NCI-H1105 treated with DMSO at 0.1 percent for 48 hours (cell line): Measurements from ENCODE around the gene ZDHHC13.
A peak's percentile ranks its signal among the peaks of the same experiment; 100 is the strongest.
"Not testable (repeated sequence)": the region's sequence is repeated elsewhere in the genome, so short reads cannot be mapped to it uniquely, and the experiment has no call there.

Experiments
- DNase-seq: peaks from one replicate; lab custom pipeline; 2025; lab: John Stamatoyannopoulos, UW

ZDHHC13 gene

GRCh38 chr11:19099093-19099492 lies 17.9 kb upstream of the ZDHHC13 start:
- DNase-seq = no peak

- DNase-seq = no peak
Observed at GRCh38 chr11:19100885-19101284, 16.1 kb upstream of the ZDHHC13 start.

- peak; percentile 95 for DNase-seq
Observed at GRCh38 chr11:19101796-19102520, 15.0 kb upstream of the ZDHHC13 start.

GRCh38 chr11:19102521-19102900 lies 14.5 kb upstream of the ZDHHC13 start:
- no peak for DNase-seq

- no peak for DNase-seq
Observed at GRCh38 chr11:19105011-19105410, 12.0 kb upstream of the ZDHHC13 start.

- no peak for DNase-seq
Observed at GRCh38 chr11:19107125-19107524, 9.8 kb upstream of the ZDHHC13 start.

GRCh38 chr11:19110295-19110694 lies 6.7 kb upstream of the ZDHHC13 start:
- DNase-seq = peak; percentile 91

GRCh38 chr11:19111809-19112208 lies 5.2 kb upstream of the ZDHHC13 start:
- no peak for DNase-seq

GRCh38 chr11:19116276-19116970 lies 545 bp upstream of the ZDHHC13 start:
- DNase-seq = no peak

- DNase-seq = no peak
Observed at GRCh38 chr11:19117760-19118097, 761 bp downstream of the ZDHHC13 start.

- DNase-seq = no peak
Observed at GRCh38 chr11:19121646-19122045, 4.7 kb downstream of the ZDHHC13 start.

GRCh38 chr11:19122960-19123615 lies 6.1 kb downstream of the ZDHHC13 start:
- no peak for DNase-seq

- not testable (repeated sequence) for DNase-seq
Observed at GRCh38 chr11:19126562-19127325, 9.8 kb downstream of the ZDHHC13 start.

- DNase-seq = no peak
Observed at GRCh38 chr11:19134004-19134403, 17.0 kb downstream of the ZDHHC13 start.

- not testable (repeated sequence) for DNase-seq
Observed at GRCh38 chr11:19136884-19137283, 19.9 kb downstream of the ZDHHC13 start.

- no peak for DNase-seq
Observed at GRCh38 chr11:19145319-19145718, 28.4 kb downstream of the ZDHHC13 start.

GRCh38 chr11:19156892-19157291 lies 39.9 kb downstream of the ZDHHC13 start:
- no peak for DNase-seq

- DNase-seq = no peak
Observed at GRCh38 chr11:19160847-19161246, 43.9 kb downstream of the ZDHHC13 start.

GRCh38 chr11:19161651-19162050 lies 44.7 kb downstream of the ZDHHC13 start:
- no peak for DNase-seq

GRCh38 chr11:19162951-19163505 lies 46.1 kb downstream of the ZDHHC13 start:
- no peak for DNase-seq

- DNase-seq = no peak
Observed at GRCh38 chr11:19163617-19164016, 46.6 kb downstream of the ZDHHC13 start.

GRCh38 chr11:19164230-19164855 lies 47.4 kb downstream of the ZDHHC13 start:
- DNase-seq = peak; percentile 92
